ENCODE results near the gene CDYL.
"Not testable (repeated sequence)": the region's sequence is repeated elsewhere in the genome, so short reads cannot be mapped to it uniquely, and the experiment has no call there.

Gene CDYL

GRCh38 chr6:4804095-4804494 is 27.9 kb downstream of the CDYL start:
- DNase-seq (ENCODE audit: low read depth) = no peak

- no peak for DNase-seq (ENCODE audit: low read depth)
Measured at GRCh38 chr6:4805553-4806336, 29.5 kb downstream of the CDYL start.

GRCh38 chr6:4806337-4806725 is 30.1 kb downstream of the CDYL start:
- DNase-seq (ENCODE audit: low read depth) = no peak

DNA sequence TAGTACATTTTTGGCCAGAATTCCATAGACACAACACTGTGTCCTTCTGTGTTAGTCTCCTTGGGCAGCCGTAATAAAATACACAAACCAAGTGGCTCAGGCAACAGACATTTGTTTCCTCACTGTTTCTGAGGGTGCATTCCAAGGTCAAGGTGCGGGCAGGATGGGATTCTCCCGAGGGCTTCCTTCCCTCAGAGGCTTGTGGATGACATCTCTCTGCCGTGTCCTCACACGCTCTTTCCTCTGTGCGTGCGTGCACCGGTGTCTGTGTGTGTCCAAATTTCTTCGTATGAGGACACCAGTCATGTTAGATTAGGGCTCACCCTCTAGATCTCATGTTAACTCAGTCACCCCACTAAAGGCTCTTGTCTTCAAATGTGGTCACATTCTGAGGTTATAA is 30.6 kb downstream of the CDYL start:
- no peak for DNase-seq (ENCODE audit: low read depth)

DNA sequence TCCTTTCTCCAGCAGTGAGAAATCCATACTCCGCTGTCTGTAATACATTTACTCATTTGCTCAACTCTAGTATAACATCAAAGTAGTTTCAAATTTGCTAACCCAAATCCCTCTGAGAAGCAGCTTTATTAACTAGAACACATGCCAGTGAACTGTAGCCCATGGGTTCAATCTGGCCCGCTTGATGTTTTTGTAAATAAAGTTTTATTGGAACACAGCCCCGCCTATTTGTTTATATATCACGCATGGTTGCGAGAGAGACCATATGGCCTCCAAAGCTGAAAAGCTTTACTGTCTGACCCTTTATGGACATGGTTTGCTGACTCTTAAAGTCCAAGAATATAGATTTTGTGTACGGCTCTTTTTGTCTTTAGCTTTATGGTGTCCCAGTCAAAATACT is 32.2 kb downstream of the CDYL start:
- DNase-seq (ENCODE audit: low read depth) = no peak

DNA sequence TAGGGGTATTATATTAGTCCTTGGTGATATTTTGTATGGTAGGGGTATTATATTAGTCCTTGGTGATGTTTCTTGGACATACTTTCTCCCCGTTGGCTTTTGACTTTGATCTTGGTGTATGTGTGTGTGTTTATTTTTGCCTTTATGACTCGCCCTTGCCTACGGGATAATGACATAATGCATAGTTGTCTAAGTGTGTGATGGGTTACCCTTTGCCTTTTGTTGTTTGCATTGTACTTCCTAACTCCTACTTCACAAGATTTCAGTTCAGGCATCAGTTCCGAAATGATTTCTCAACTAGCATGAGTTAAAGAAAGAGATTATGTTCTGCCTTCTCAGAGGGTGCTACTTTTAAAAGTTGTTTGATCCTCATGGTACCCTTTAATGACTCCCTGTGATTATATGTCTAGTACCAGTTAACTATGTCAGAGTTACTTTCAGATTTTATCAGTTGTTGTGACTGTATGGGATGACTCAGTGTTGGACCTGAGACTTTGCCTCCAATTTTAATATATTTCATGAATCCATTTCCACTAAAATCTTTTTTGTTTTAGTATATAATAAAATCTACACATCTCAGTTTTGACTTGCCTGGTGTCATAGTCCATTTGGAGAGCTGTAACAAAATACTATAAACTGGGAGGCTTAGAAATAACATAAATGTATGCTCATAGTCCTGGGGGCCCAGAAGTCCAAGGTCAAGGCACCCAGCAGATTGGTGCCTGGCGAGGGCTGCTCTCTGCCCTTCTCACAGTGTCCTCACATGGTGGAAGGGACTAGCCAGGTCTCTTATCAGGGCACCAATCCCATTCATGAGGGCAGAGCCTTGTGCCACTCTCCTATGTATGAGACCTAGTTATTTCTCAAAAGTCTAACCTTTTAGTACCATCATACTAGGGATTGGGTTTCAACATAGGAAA is 34.1 kb downstream of the CDYL start:
- no peak for DNase-seq (ENCODE audit: low read depth)

DNA sequence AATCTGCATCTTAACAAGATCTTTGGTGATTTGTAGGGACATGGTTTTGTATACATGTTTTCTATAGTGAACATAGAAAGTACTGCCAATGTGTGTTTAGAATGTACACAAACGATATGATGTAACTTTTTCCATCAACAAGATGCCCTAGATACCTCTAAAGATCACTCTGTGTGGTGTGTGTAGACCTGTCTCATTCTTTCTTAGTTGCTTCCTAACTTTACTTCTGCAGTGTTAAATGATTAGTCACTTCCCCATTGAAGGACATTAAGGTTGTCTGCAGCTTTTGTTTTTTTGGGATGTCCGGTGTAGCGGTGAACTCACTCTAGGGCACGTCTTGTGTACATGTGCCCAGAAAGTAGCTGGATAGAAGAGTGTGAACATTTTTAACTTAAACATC is 35.9 kb downstream of the CDYL start:
- DNase-seq (ENCODE audit: low read depth) = no peak

DNA sequence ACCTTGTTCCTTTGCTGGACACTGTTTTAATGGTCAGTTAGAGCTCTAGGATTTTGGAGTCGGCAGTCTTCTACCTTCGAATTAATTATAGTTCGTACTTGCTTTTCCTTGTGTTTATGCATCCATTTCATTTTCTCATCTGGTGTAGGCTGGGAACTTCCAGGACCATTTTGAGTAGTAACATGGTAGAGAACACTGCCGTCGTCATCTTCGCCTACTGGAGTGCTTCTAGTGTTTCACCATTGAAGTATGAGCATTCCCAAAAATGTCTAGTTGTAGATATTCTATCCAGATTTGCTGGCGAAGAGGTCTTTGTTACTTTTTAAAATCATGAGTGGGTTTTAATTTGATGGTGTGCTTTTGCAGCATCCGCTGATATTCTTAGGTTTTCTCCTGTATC is 36.9 kb downstream of the CDYL start:
- no peak for DNase-seq (ENCODE audit: low read depth)

DNA sequence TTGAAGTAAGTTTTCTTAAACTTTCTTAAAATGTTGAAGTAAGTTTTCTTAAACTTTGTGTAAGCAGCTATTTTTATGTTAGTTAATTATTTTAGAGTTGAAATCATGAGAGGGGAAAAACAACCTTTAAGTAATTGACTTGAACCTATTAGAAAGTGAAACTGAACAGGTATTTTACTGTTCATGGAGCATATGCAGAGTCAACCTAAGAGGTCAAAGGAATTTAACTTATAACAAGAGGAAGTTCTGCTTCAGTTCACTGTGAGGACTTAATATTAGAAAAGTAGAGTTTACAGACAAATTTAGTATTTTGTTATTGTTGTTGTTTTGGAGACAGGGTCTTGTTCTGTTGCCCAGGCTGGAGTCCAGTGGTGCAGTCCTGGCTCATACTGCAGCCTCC is 38.0 kb downstream of the CDYL start:
- no peak for DNase-seq (ENCODE audit: low read depth)

- no peak for DNase-seq (ENCODE audit: low read depth)
Measured at GRCh38 chr6:4814987-4815386, 38.8 kb downstream of the CDYL start.

DNA sequence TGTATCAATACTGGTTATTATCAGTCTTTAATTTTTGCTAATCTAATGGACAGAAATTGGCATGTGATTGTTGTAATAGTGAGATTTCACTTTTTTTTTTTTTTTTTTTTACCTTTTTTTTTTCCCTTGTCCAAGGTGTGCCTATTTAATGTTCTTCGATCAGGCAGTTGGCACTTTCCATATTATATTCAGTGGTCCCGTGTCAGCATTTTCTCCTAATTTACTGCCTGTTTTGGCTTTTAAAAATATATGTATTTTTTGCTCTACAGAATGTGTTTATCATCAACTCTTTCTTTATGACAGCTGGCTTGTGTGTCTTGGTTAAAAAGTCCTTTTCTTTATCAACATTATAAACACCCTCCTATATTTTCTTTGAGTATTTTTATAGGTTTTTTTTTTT is 39.4 kb downstream of the CDYL start:
- no peak for DNase-seq (ENCODE audit: low read depth)

DNA sequence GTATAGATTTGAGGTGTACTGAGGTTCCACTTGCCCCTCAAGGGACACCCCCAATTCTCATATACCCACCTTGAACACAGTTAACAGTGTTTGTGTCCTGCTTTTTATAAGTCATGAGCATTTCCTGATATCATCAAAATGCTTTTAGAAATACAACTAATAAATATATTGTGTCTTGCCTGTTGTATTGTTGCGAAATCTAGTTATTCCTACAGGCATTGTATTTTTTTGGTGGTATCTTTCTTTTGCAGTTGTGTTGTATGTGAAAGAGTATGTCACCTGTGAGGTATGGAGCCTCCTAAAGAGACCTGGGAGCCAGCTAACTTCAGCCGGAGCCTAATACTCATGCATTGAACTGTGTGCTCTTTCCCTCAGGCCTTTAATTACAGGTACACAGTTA is 40.7 kb downstream of the CDYL start:
- no peak for DNase-seq (ENCODE audit: low read depth)

- no peak for DNase-seq (ENCODE audit: low read depth)
Measured at GRCh38 chr6:4817551-4817950, 41.3 kb downstream of the CDYL start.

GRCh38 chr6:4818272-4818938 is 42.2 kb downstream of the CDYL start:
- no peak for DNase-seq (ENCODE audit: low read depth)

DNA sequence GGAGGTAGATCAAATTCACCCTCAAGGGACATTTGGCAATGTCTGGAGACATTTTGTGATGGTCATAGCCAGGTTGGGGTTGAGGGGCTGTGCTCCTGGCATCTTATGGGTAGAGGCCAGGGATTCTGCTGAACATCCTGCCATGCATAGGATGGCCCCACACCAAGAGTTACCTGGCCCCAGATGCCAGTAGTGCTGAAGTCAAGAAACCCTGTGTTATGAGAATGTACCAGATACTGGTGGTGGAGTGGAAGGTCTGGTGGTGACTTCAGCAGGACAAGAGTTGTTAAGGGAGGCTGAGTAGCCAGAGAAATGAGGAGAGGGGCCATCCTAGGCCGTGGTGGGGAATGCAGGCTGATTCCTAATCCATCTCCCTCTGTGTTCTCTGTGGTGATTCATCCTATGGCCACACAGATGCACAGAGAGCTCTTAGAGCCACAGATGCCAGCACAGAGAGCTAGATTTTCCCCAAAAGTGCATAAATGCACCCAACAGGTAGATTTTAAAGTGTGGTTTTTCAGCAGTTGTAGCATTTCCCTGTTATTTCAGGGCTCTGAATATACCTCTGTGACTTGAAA is 43.6 kb downstream of the CDYL start:
- no peak for DNase-seq (ENCODE audit: low read depth)

- no peak for DNase-seq (ENCODE audit: low read depth)
Measured at GRCh38 chr6:4820704-4821276, 44.6 kb downstream of the CDYL start.

DNA sequence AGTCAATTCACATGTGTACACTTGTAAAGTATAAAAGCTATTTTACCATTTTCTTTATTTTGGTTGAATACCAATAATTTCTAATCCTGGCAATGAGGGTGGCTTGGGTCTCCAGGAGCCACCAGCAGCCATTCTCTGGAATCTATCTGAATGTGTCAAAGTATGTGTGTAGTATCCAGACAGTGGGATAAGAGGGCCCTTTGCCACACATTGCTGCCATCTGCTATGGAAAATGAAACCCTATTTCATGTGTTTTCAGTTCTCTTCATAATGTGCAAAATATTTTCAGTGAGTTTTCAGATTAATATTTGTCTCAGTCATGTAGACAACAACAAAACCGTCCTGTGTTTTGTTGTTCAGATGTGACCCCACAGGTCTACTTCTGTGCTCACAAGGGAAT is 46.3 kb downstream of the CDYL start:
- no peak for DNase-seq (ENCODE audit: low read depth)

GRCh38 chr6:4828187-4828698 is 52.0 kb downstream of the CDYL start:
- DNase-seq (ENCODE audit: low read depth) = no peak

GRCh38 chr6:4829089-4829488 is 52.9 kb downstream of the CDYL start:
- DNase-seq (ENCODE audit: low read depth) = no peak

- not testable (repeated sequence) for DNase-seq (ENCODE audit: low read depth)
Measured at GRCh38 chr6:4835540-4835939, 59.3 kb downstream of the CDYL start.

DNA sequence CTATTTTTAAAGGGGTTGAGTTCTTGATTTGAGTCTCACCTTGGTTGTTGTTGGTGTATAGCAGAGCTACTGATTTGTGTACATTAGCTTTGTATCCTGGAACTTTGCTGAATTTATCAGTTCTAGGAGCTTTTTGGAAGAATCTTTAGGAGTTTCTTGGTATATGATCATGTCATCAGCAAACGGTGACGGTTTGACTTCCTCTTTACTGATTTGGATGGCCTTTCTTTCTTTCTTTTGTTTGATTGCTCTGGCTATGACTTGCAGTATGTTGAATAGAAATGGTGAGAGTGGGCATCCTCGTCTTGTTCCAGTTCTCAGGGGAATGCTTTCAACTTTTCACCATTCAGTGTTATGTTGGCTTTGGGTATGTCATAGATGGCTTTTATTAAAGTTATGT is 64.0 kb downstream of the CDYL start:
- DNase-seq (ENCODE audit: low read depth) = no peak

GRCh38 chr6:4844108-4844507 is 67.9 kb downstream of the CDYL start:
- DNase-seq (ENCODE audit: low read depth) = no peak
